GM10266 (cell line): ENCODE data around the gene LIMCH1.

Experiments
- DNase-seq: peaks from one replicate; pipeline ENCODE4 v3.0.0; 2012; ENCODE audit errors: extremely low spot score
- TF ChIP-seq, protein P1 (sequence below): IDR thresholded peaks from 2 replicates; pipeline ENCODE4 v1.5.1; 2012; ENCODE audit warnings: mild to moderate bottlenecking, low read depth; ENCODE audit not compliant: control insufficient read depth, insufficient read depth; ENCODE audit errors: missing control alignments

The LIMCH1 gene

DNA sequence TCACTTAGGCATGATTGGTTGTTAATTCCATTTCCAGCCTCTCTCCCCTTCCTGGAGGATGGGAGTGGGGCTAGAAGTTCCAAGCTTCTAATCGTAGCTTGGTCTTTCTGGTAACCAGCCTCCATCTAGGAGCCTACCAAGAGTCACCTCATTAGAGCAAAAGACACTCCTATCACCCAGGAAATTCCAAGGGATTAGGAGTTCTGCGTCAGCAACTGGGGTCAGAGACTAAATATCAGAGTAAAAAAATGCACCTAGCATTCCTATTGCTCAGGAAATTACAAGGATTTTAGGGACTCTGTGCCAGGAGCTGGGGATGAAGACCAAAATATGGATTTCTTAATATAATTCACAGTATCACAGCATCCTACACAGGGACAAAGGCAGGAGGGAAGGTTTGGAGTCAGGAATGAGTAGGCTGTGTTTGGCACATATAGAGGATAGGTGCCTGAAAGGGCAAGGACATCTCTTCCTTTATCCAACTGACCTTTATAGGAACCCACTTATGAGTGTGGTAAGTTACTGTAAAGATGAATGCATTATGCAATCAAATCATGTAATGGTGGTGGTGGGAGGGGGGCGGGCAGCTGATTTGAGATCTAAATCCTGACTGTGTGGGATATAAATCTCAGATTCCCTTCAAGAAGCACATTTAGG, 30.5 kb upstream of the LIMCH1 start:
- TF ChIP-seq, protein P1, sequence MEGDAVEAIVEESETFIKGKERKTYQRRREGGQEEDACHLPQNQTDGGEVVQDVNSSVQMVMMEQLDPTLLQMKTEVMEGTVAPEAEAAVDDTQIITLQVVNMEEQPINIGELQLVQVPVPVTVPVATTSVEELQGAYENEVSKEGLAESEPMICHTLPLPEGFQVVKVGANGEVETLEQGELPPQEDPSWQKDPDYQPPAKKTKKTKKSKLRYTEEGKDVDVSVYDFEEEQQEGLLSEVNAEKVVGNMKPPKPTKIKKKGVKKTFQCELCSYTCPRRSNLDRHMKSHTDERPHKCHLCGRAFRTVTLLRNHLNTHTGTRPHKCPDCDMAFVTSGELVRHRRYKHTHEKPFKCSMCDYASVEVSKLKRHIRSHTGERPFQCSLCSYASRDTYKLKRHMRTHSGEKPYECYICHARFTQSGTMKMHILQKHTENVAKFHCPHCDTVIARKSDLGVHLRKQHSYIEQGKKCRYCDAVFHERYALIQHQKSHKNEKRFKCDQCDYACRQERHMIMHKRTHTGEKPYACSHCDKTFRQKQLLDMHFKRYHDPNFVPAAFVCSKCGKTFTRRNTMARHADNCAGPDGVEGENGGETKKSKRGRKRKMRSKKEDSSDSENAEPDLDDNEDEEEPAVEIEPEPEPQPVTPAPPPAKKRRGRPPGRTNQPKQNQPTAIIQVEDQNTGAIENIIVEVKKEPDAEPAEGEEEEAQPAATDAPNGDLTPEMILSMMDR: no peak
- no peak for DNase-seq

DNA sequence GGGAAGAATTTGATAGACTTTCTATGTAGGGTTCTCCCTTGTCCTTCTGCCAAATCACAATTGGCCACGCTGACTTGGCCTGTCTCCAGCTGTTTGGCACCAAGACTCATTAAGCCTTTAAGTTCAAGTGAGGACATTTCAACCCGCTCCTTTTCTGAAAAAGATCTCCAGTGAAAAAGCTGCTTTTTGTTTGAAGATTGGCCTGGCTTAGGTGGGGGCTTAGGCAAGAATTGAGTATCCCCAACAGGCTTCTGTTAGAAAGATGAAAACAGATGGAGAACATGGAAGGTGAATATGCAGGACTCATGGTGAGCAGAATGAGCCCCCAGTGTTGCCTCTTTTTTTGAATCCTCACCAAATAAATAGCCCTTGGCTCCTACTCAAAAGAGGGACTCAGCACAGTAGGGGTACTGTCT, 28.5 kb upstream of the LIMCH1 start:
- DNase-seq: no peak
- TF ChIP-seq, protein P1: no peak

DNA sequence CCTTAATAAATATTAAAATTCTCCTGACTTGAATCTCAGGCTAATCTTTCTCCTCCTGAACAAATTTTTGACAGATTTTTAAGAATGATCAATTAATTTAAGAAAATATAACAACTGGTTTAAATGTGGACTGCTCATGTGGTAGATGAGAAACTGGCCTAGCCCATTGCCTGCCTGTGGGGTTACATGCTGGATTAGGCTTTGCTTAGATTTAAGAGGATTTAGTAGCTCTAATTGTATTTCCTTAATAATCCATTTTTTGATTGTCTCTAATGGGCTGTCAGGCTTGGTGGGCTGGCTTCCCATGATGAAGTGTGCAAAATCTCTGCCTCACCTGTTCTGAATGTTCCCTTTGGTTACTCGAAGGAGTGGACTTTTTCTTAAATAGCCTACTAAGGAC, 27.8 kb upstream of the LIMCH1 start:
- no peak for DNase-seq
- TF ChIP-seq, protein P1: no peak

DNA sequence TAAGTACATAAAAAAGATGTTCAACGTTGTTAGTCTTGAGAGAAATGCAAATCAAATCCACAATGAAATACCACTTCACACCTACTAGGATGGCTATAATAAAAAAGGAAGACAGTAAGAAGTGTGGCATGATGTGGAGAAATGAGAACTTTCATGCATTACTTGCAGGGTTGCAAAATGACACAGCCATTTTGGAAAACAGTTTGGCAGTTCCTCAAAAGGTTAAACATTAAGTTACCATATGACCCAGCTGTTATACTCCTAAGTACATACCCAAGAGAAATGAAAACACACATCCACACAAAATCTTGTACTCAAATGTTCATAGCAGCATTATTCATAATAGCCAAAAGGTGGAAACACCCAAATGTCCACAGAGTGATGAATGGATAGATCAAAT, 25.8 kb upstream of the LIMCH1 start:
- TF ChIP-seq, protein P1: no peak
- no peak for DNase-seq

DNA sequence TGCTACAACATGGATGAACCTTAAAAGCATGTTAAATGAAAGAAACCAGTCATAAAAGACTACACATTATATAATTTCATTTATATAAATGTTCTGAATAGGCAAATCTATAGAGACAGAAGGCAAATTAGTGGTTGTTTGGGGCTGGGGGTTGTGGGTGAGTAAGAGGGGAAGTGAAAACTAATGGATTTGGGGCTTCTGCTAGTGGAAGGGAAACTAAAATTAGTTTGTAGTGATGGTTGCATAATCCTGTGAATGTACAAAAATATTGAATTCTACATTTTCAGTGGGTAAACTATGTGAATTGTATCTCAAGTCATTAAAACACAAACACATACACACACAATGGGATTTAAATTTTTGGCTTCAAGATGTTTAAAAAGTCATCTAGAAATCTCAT, 25.4 kb upstream of the LIMCH1 start:
- TF ChIP-seq, protein P1: no peak
- DNase-seq: no peak

DNA sequence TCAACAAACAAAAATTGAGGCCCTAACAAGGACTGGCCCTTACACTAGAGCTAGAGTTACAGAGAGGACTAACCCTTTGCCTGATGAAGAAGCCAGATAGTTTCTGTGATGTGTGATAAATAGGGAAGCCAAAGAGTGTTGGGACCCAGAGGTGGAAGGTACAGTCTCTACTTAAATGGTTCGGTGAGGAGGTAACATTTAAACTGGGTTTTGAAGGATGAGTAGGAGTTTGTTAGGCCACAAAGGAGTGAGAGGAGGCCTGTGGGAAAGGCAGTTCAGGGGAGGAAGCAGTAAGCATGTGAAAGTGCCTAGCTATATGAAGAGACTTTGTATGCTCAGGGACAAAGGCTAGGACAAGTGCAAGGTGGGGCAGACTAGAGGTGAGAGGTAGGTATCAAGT, 23.8 kb upstream of the LIMCH1 start:
- TF ChIP-seq, protein P1: no peak
- DNase-seq: no peak

DNA sequence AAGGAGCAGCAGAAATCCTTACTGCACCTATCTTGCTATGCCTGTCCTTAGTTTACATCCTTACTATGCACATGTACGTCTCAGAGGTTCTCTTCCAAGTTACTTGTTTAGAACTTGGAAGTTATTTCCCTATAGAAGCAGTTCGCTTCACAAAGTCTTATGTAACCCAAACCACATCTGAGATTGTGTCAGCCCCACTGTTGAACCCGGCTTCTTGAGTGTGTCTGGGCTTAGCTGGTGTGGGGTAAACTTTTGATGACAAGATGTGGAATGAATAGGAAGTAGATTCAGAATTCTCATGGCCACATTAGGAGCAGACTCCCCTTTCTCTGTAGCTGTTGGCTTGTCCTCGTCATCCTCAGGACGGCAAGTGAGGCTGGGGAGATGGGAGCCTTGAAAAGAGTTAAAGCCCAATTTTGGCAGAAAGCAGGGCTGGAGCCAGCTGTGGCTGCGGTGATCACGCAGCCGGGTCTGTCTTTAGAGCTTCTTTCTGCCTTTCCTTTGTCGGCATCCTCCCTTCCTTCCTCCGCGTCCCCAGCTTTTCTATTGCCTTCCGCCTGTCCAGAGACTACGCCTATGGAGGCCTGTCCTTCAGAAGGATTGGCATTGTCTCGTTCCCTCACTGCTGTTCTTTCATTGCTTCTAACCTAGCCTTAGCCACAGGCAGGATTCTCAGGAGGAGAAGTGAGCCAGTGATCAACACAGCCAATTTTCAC, 23.0 kb upstream of the LIMCH1 start:
- TF ChIP-seq, protein P1: no peak
- no peak for DNase-seq
